H9 (cell line): Measurements from ENCODE around the gene IL16. TPM values are rescaled to one million over a fixed set of nuclear protein-coding genes. Genes with fewer than 3 reads are reported as not detected.

Experiments
- DNase-seq: peaks from one replicate; pipeline ENCODE4 v3.0.0-alpha.2; 2017
- H2AFZ ChIP-seq: one replicate; pipeline ENCODE4 v1.6.1; 2013; ENCODE audit warnings: mild to moderate bottlenecking, low read length, control low read depth, moderate library complexity
- H2AK5ac ChIP-seq: 2 replicates; pipeline ENCODE4 v1.6.1; 2013; ENCODE audit warnings: low read length, control low read depth, mixed read lengths; ENCODE audit not compliant: insufficient read length
- H2BK120ac ChIP-seq: one replicate; pipeline ENCODE4 v1.6.1; 2013; ENCODE audit warnings: low read depth, mild to moderate bottlenecking, low read length, control low read depth, inconsistent platforms; ENCODE audit not compliant: poor library complexity, severe bottlenecking
- H2BK12ac ChIP-seq: 2 replicates; pipeline ENCODE4 v1.6.1; 2013; ENCODE audit warnings: low read length, control low read depth, mixed read lengths, low read depth; ENCODE audit not compliant: insufficient read length
- H2BK15ac ChIP-seq: 2 replicates; pipeline ENCODE4 v1.6.1; 2013; ENCODE audit warnings: low read depth, low read length, control low read depth
- H2BK20ac ChIP-seq: one replicate; pipeline ENCODE4 v1.6.1; 2013; ENCODE audit warnings: low read depth, mild to moderate bottlenecking, low read length, control low read depth, inconsistent platforms; ENCODE audit not compliant: poor library complexity, severe bottlenecking
- H2BK5ac ChIP-seq: 2 replicates; pipeline ENCODE4 v1.6.1; 2013; ENCODE audit warnings: low read length, control low read depth, mixed read lengths; ENCODE audit not compliant: insufficient read length
- H3K14ac ChIP-seq: 2 replicates; pipeline ENCODE4 v1.6.1; 2013; ENCODE audit warnings: low read length, control low read depth; ENCODE audit not compliant: insufficient read depth
- H3K18ac ChIP-seq: 2 replicates; pipeline ENCODE4 v1.6.1; 2013; ENCODE audit warnings: low read depth, mild to moderate bottlenecking, mixed read lengths, low read length, control low read depth; ENCODE audit not compliant: insufficient read length
- H3K23ac ChIP-seq: 2 replicates; pipeline ENCODE4 v1.6.1; 2013; ENCODE audit warnings: low read length, control low read depth, mixed read lengths, low read depth; ENCODE audit not compliant: insufficient read length
- H3K23me2 ChIP-seq: 2 replicates; pipeline ENCODE4 v1.6.1; 2013; ENCODE audit warnings: low read depth, mild to moderate bottlenecking, mixed read lengths, low read length, control low read depth; ENCODE audit not compliant: insufficient read length, poor library complexity, severe bottlenecking
- H3K27ac ChIP-seq: 2 replicates; pipeline ENCODE4 v1.5.1; 2013; ENCODE audit warnings: low read length, control low read depth, mixed read lengths, low read depth; ENCODE audit not compliant: insufficient read length
- H3K27me3 ChIP-seq: 2 replicates; pipeline ENCODE4 v1.6.1; 2013; ENCODE audit warnings: low read length, control low read depth, inconsistent platforms; ENCODE audit not compliant: insufficient read depth
- H3K4ac ChIP-seq: 2 replicates; pipeline ENCODE4 v1.6.1; 2013; ENCODE audit warnings: low read depth, mild to moderate bottlenecking, control low read depth, inconsistent platforms, low read length, moderate library complexity
- H3K4me1 ChIP-seq: 2 replicates; pipeline ENCODE4 v1.6.1; 2013; ENCODE audit warnings: low read length, control low read depth, inconsistent platforms; ENCODE audit not compliant: insufficient read depth
- H3K4me2 ChIP-seq: 2 replicates; pipeline ENCODE4 v1.6.1; 2013; ENCODE audit warnings: low read length, control low read depth, mixed read lengths; ENCODE audit not compliant: insufficient read length, insufficient read depth
- H3K56ac ChIP-seq: 2 replicates; pipeline ENCODE4 v1.6.1; 2013; ENCODE audit warnings: low read depth, mild to moderate bottlenecking, mixed read lengths, low read length, control low read depth; ENCODE audit not compliant: insufficient read length
- H3K79me1 ChIP-seq: 2 replicates; pipeline ENCODE4 v1.6.1; 2013; ENCODE audit warnings: low read depth, mild to moderate bottlenecking, moderate library complexity, low read length, control low read depth, inconsistent platforms; ENCODE audit not compliant: insufficient read depth, poor library complexity, severe bottlenecking
- H3K79me2 ChIP-seq: 2 replicates; pipeline ENCODE4 v1.6.1; 2013; ENCODE audit warnings: low read length, control low read depth, inconsistent platforms; ENCODE audit not compliant: insufficient read depth
- H3K9ac ChIP-seq: 2 replicates; pipeline ENCODE4 v1.6.1; 2013; ENCODE audit warnings: low read length, control low read depth, mixed read lengths; ENCODE audit not compliant: insufficient read length; ENCODE audit errors: extremely low read depth
- H3K9me3 ChIP-seq: one replicate; pipeline ENCODE4 v1.6.1; 2013; ENCODE audit warnings: low read depth, low read length, inconsistent platforms; ENCODE audit not compliant: control insufficient read depth
- H3T11ph ChIP-seq: one replicate; pipeline ENCODE4 v1.6.1; 2013; ENCODE audit warnings: mild to moderate bottlenecking, low read length, control low read depth, inconsistent platforms
- H4K20me1 ChIP-seq: one replicate; pipeline ENCODE4 v1.6.1; 2013; ENCODE audit not compliant: control insufficient read depth, insufficient read length, insufficient read depth
- H4K5ac ChIP-seq: 2 replicates; pipeline ENCODE4 v1.6.1; 2013; ENCODE audit warnings: low read depth, mild to moderate bottlenecking, mixed read lengths, low read length, control low read depth; ENCODE audit not compliant: insufficient read length
- H4K8ac ChIP-seq: replicated peaks from 2 replicates; pipeline ENCODE4 v1.6.1; 2013; ENCODE audit warnings: low read length, control low read depth, mixed read lengths, low read depth; ENCODE audit not compliant: insufficient read length
- H4K91ac ChIP-seq: 2 replicates; pipeline ENCODE4 v1.6.1; 2013; ENCODE audit warnings: low read depth, mild to moderate bottlenecking, moderate library complexity, mixed read lengths, low read length, control low read depth; ENCODE audit not compliant: insufficient read length
- H3K27ac Mint-ChIP-seq, 3 experiments: 2 replicates in 2 of 3; 3 replicates in 1 of 3; pipeline ENCODE4 v1.8.0; 2020 to 2021; ENCODE audit warnings: mixed read lengths in 3 of 3, mild to moderate bottlenecking in 1 of 3, moderate library complexity in 1 of 3
- H3K27me3 Mint-ChIP-seq: 2 replicates; pipeline ENCODE4 v1.8.0; 2021; ENCODE audit warnings: low read depth, mild to moderate bottlenecking, moderate library complexity, mixed read lengths
- H3K36me3 Mint-ChIP-seq, 3 experiments: 2 replicates in 2 of 3; 3 replicates in 1 of 3; pipeline ENCODE4 v1.8.0; 2020 to 2021; ENCODE audit warnings: low read depth in 3 of 3, mixed read lengths in 3 of 3; ENCODE audit not compliant: insufficient read depth in 1 of 3
- H3K4me1 Mint-ChIP-seq, 2 experiments: 2 replicates each; pipeline ENCODE4 v1.8.0; 2020; ENCODE audit warnings: mixed read lengths in 2 of 2
- H3K4me3 Mint-ChIP-seq, 2 experiments: 2 replicates in 1 of 2; 3 replicates in 1 of 2; pipeline ENCODE4 v1.8.0; 2020 to 2021; ENCODE audit warnings: mild to moderate bottlenecking in 2 of 2, mixed read lengths in 2 of 2, moderate library complexity in 1 of 2
- H3K9me3 Mint-ChIP-seq, 2 experiments: 2 replicates in 1 of 2; 3 replicates in 1 of 2; pipeline ENCODE4 v1.8.0; 2020; ENCODE audit warnings: mild to moderate bottlenecking in 2 of 2, mixed read lengths in 2 of 2, moderate library complexity in 1 of 2
- WGBS: extraction: QIAGEN DNeasy Blood & Tissue Kit; methylation state at CpG from one replicate; pipeline ENCODE4 v1.1.7; 2013; ENCODE audit warnings: missing lambda C conversion rate, low lambda C conversion rate, mixed read lengths; ENCODE audit not compliant: insufficient read length; ENCODE audit errors: extremely low coverage; 5-methylcytosine and 5-hydroxymethylcytosine counted together
- total RNA-seq: library from RNA; stranded (reverse); gene quantifications from 2 replicates; pipeline ENCODE4 v1.2.1, GENCODE V29; 2021
- TF ChIP-seq, protein P1 (sequence below): fragments of 200-600 bp; sonication (generic); conservative IDR thresholded peaks from 3 replicates; pipeline ENCODE4 v1.8.0; 2021; ENCODE audit warnings: antibody characterized with exemption, mild to moderate bottlenecking

IL16 gene
- total RNA-seq, 1 experiment from 2014 or later = 0.28 TPM

GRCh38 chr15:81211376-81211775, 14.7 kb downstream of the IL16 start:
- H2BK12ac ChIP-seq = no peak overlapping the region
- H3K9me3 ChIP-seq = no peaks in the 10 kb centered on the region
- H4K5ac ChIP-seq = no peak overlapping the region
- Mint-ChIP-seq H3K4me3 (no peak overlapping the region), H3K27ac (no peak overlapping the region), H3K9me3 (peaks cover 29 to 32% of the 10 kb centered on the region in 2 experiments), H3K36me3 (peaks cover 0 to 16% (median 7%) of the 10 kb centered on the region in 3 experiments; a peak in 4 of 7 replicates), H3K4me1 (peaks cover 5% of the 10 kb centered on the region in 2 experiments), H3K27me3 (peaks cover 10% of the 10 kb centered on the region)
- H3K4ac ChIP-seq = no peak overlapping the region
- no peak overlapping the region for H2BK5ac ChIP-seq
- no peak overlapping the region for H3K9ac ChIP-seq
- TF ChIP-seq, protein P1, sequence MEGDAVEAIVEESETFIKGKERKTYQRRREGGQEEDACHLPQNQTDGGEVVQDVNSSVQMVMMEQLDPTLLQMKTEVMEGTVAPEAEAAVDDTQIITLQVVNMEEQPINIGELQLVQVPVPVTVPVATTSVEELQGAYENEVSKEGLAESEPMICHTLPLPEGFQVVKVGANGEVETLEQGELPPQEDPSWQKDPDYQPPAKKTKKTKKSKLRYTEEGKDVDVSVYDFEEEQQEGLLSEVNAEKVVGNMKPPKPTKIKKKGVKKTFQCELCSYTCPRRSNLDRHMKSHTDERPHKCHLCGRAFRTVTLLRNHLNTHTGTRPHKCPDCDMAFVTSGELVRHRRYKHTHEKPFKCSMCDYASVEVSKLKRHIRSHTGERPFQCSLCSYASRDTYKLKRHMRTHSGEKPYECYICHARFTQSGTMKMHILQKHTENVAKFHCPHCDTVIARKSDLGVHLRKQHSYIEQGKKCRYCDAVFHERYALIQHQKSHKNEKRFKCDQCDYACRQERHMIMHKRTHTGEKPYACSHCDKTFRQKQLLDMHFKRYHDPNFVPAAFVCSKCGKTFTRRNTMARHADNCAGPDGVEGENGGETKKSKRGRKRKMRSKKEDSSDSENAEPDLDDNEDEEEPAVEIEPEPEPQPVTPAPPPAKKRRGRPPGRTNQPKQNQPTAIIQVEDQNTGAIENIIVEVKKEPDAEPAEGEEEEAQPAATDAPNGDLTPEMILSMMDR = no peak
- H3K79me1 ChIP-seq = no peaks in the 10 kb centered on the region
- H2AK5ac ChIP-seq = no peak overlapping the region
- H3K18ac ChIP-seq = no peak overlapping the region
- WGBS = no CpG with 5 or more reads among the region's 4 CpGs
- H3K23me2 ChIP-seq = no peaks in the 10 kb centered on the region
- no peak overlapping the region for H2BK120ac ChIP-seq
- H3K27ac ChIP-seq = no peak overlapping the region
- no peak overlapping the region for H2BK15ac ChIP-seq
- H4K91ac ChIP-seq = no peak overlapping the region
- no peak overlapping the region for H3T11ph ChIP-seq
- no peak overlapping the region for H3K4me2 ChIP-seq
- no peak overlapping the region for H4K8ac ChIP-seq
- no peaks in the 10 kb centered on the region for H3K27me3 ChIP-seq
- no peaks in the 10 kb centered on the region; the same call in 1 of the 2 replicates for H3K4me1 ChIP-seq
- no peak overlapping the region for H2AFZ ChIP-seq
- H3K79me2 ChIP-seq = no peaks in the 10 kb centered on the region
- no peak overlapping the region for H3K14ac ChIP-seq
- H2BK20ac ChIP-seq = no peak overlapping the region
- H3K23ac ChIP-seq = no peak overlapping the region
- no peaks in the 10 kb centered on the region for H4K20me1 ChIP-seq
- no peak overlapping the region for H3K56ac ChIP-seq
- DNase-seq = no peak
